Fibroblast of peridontal ligament (primary cell): Measurements from ENCODE around the gene ZBTB43.

Source experiments
- DNase-seq: peaks from one replicate; pipeline ENCODE4 v3.0.0-alpha.2; 2010; ENCODE audit errors: extremely low read depth

The ZBTB43 gene

GRCh38 chr9:126856326-126856877, 51.6 kb downstream of the ZBTB43 start:
- no peak for DNase-seq

- peak; percentile 19 for DNase-seq
Measured at GRCh38 chr9:126857261-126857960, 52.6 kb downstream of the ZBTB43 start.

GRCh38 chr9:126859111-126859510, 54.3 kb downstream of the ZBTB43 start:
- DNase-seq: no peak

- peak; percentile 20 for DNase-seq
Measured at GRCh38 chr9:126860077-126860756, 55.4 kb downstream of the ZBTB43 start, which contains the start of gene ZBTB34. Gene ZBTB34 (plus strand): TSS chr9:126860639. CDS start chr9:126879400, 18,761 bp downstream.

- no peak for DNase-seq
Measured at GRCh38 chr9:126860757-126861466, 56.1 kb downstream of the ZBTB43 start.

- DNase-seq: peak; percentile 47
Measured at GRCh38 chr9:126861707-126862103, 56.9 kb downstream of the ZBTB43 start.

GRCh38 chr9:126862104-126862761, 57.4 kb downstream of the ZBTB43 start:
- DNase-seq: no peak

GRCh38 chr9:126864771-126865170, 59.9 kb downstream of the ZBTB43 start:
- no peak for DNase-seq

- no peak for DNase-seq
Measured at GRCh38 chr9:126869368-126869767, 64.5 kb downstream of the ZBTB43 start.

GRCh38 chr9:126872516-126872915, 67.7 kb downstream of the ZBTB43 start:
- no peak for DNase-seq

- DNase-seq: peak; percentile 35
Measured at GRCh38 chr9:126874546-126875314, 69.9 kb downstream of the ZBTB43 start.

- DNase-seq: no peak
Measured at GRCh38 chr9:126875756-126876510, 71.1 kb downstream of the ZBTB43 start.

GRCh38 chr9:126876531-126876930, 71.7 kb downstream of the ZBTB43 start:
- no peak for DNase-seq

- DNase-seq: no peak
Measured at GRCh38 chr9:126877418-126877817, 72.6 kb downstream of the ZBTB43 start.

GRCh38 chr9:126879288-126879687, 74.4 kb downstream of the ZBTB43 start:
- no peak for DNase-seq

GRCh38 chr9:126880226-126880946, 75.5 kb downstream of the ZBTB43 start:
- DNase-seq: no peak

GRCh38 chr9:126880947-126881332, 76.1 kb downstream of the ZBTB43 start:
- DNase-seq: no peak

GRCh38 chr9:126882746-126883145, 77.9 kb downstream of the ZBTB43 start:
- DNase-seq: no peak

GRCh38 chr9:126883636-126884035, 78.8 kb downstream of the ZBTB43 start:
- DNase-seq: no peak
